Caki2 (cell line): ENCODE results near the gene FHOD3. TPM values are rescaled to one million over a fixed set of nuclear protein-coding genes. Genes with fewer than 3 reads are reported as not detected.

Source experiments
- DNase-seq: peaks from one replicate; pipeline ENCODE4 v3.0.0-alpha.2; 2015; ENCODE audit warnings: low read depth
- in situ Hi-C: cut with HindIII; loops from 2 replicates; pipeline ENCODE4 v1.10.0; 2016; ENCODE audit warnings: low sequenced_read_pairs, low pct_unique_long_range_greater_than_20kb, mixed read lengths
- total RNA-seq: library from RNA; depleted of rRNA; stranded (reverse); fragments of >200 nt; shearing (Covaris generic); gene quantifications from 2 replicates; pipeline ENCODE4 v1.2.3, GENCODE V29; 2014; ENCODE audit warnings: low replicate concordance

The FHOD3 gene
- total RNA-seq, 1 experiment from 2014 or later, result 15.0 TPM

- in situ Hi-C loops, result no loop called here
- DNase-seq, result no peak
Observed at GRCh38 chr18:36288689-36289088, 8.8 kb upstream of the FHOD3 start.

DNA sequence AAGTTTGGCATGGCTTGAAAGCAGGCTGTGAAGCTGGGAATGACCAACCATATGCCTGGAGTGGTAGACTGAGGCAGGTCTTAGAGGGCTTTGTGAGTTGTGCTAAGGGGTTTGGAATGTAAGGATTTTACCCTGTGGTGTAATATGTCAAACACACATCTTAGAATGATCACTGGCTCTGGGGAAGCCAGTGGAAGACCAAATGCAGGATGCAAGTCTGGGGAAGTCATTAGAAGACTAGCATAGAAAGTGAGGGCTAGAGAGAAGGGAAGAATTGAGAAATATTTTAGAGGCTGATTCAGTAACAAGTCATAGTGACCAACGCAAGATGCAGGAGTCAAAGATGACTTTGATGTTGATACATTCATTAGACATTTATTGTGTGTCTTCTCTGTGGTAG lies 3.5 kb upstream of the FHOD3 start:
- DNase-seq, result no peak
- in situ Hi-C loops, result no loop called here

DNA sequence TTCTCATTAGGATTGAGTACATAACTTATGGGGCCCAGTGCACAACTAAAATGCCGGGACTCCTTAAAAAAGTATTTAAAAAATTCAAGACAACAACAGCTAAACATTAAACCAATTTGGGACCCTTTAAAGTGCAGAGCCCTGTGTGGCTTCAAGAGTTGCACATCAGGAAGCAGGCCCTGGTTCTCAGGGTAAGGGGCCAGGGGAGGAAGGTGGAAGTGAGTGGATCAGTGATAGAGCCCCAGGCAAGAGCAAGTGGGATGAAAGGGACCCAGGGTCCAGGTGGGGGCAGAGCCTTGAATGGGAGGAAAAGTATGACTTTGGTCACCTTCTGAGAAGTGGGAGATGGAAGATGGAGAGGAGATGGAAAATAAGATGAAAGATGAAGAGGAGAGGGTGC lies 2.3 kb upstream of the FHOD3 start:
- in situ Hi-C loops, result no loop called here
- no peak for DNase-seq

- in situ Hi-C loops, result no loop called here
- DNase-seq, result peak; percentile 16
Observed at GRCh38 chr18:36295880-36296301, 1.6 kb upstream of the FHOD3 start.

GRCh38 chr18:36296650-36297416 lies 680 bp upstream of the FHOD3 start:
- DNase-seq, result peak; percentile 71
- in situ Hi-C loops, result no loop called here

GRCh38 chr18:36298126-36298741 lies 721 bp downstream of the FHOD3 start:
- DNase-seq, result no peak
- in situ Hi-C loops, result no loop called here

DNA sequence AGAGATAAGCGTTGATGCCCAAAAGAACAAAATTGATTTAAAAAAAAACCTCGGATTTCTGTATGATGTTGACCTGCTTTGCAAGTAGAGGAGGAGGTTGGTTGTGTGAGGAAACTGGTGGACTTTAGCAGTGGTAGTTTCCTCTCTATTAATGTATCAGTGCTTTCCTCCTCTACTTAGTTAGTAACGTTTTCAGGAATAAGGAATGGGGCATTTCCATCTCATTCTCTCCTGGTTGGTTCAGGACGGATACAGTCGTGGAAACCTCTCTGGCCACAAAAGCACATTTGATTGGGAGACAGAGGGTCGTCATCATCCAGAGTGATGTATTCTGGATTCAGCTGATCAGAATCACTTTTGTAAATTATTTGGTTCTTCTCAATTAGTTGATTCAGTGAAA lies 1.5 kb downstream of the FHOD3 start:
- DNase-seq, result no peak
- in situ Hi-C loops, result no loop called here

- in situ Hi-C loops, result no loop called here
Observed at GRCh38 chr18:36300211-36300610, 2.7 kb downstream of the FHOD3 start.

GRCh38 chr18:36301884-36302283 lies 4.4 kb downstream of the FHOD3 start:
- in situ Hi-C loops, result no loop called here
- no peak for DNase-seq

More at GRCh38 chr18:36300211-36300610, 2.7 kb downstream of the FHOD3 start:
- DNase-seq, result no peak

GRCh38 chr18:36302676-36303075 lies 5.2 kb downstream of the FHOD3 start:
- in situ Hi-C loops, result no loop called here
- peak; percentile 12 for DNase-seq

- in situ Hi-C loops, result no loop called here
- no peak for DNase-seq
Observed at GRCh38 chr18:36303211-36303844, 5.8 kb downstream of the FHOD3 start.

- in situ Hi-C loops, result no loop called here
Observed at GRCh38 chr18:36304723-36305122, 7.2 kb downstream of the FHOD3 start.

DNA sequence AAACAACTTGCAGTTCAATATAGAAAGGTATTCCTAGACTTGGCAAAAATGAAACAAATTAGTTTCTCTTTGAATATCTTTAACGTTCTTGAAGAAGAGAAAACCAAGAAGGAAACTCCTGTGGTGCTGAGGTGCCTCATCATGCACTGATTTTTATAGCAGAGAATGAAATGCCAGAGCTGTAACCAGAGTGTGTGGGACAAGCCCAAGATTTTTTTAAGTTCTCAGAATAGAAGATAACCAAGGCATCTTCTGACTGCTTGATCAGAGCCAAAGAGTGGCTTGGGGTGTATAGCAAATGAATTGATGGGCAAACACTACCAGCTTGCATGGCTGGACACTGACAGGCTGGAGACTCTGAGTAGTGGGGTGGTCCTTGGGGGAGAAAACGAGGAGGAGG lies 7.9 kb downstream of the FHOD3 start:
- no peak for DNase-seq

More at GRCh38 chr18:36304723-36305122, 7.2 kb downstream of the FHOD3 start:
- no peak for DNase-seq

GRCh38 chr18:36307513-36307912 lies 10.0 kb downstream of the FHOD3 start:
- in situ Hi-C loops, result no loop called here

More for the DNA sequence above, 7.9 kb downstream of the FHOD3 start:
- in situ Hi-C loops, result no loop called here

GRCh38 chr18:36308711-36309435 lies 11.4 kb downstream of the FHOD3 start:
- DNase-seq, result no peak
- in situ Hi-C loops, result no loop called here

More at GRCh38 chr18:36307513-36307912, 10.0 kb downstream of the FHOD3 start:
- DNase-seq, result no peak

GRCh38 chr18:36309436-36310391 lies 12.2 kb downstream of the FHOD3 start:
- in situ Hi-C loops, result no loop called here

DNA sequence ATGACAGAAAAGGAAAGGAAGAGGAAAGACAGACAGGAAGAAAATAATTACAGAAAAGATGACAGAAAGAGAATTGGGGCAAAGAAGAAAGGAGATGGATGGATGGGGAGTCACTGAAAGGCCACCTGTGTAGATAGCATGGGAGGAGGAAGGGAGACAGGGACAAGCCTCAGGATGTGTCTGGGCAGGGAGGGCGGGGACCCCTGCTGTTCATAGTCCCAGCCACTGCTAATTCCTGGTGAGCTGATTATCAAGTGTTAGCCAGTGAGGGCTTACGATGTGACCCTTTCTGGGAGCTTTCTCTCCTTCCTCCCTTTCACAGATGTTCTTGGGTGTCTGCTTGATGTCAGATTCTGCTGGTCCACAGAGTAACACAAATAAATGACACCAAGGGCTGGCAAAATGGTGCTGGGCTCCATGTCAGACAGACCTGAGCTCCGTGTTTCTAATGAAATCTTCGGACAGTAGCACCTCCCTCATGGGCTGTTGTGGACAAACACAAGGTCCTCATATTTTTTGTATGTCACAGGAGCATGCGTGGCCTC lies 13.6 kb downstream of the FHOD3 start:
- no peak for DNase-seq
- in situ Hi-C loops, result no loop called here

More at GRCh38 chr18:36309436-36310391, 12.2 kb downstream of the FHOD3 start:
- DNase-seq, result peak; percentile 90
